A673 (cell line): ENCODE results near the gene BCR. TPM values are rescaled to one million over a fixed set of nuclear protein-coding genes. Genes with fewer than 3 reads are reported as not detected.

Experiments used
- BruUV-seq: library from RNA; stranded (reverse); fragments of 400-500 nt; replicated peaks from 2 replicates; lab custom pipeline; 2021; lab: Mats Ljungman, UMichigan
- CTCF ChIA-PET: fragments of 300-600 bp; sonication (Branson Sonifier 250); formaldehyde crosslinking; loops from one replicate; lab custom pipeline; 2022; ENCODE audit warnings: antibody characterized with exemption; lab: Charles Lee
- POLR2A ChIA-PET: fragments of 300-600 bp; sonication (Branson Sonifier 250); formaldehyde crosslinking; loops from one replicate; lab custom pipeline; 2022; ENCODE audit warnings: antibody characterized with exemption; ENCODE audit not compliant: low non-redundant PET; lab: Charles Lee
- DNase-seq: peaks from one replicate; pipeline ENCODE4 v3.0.0-alpha.2; 2015; ENCODE audit warnings: low spot score
- H3K27ac ChIP-seq: fragments of 200-600 bp; sonication (generic); 2 replicates; pipeline ENCODE4 v1.5.1; 2016; ENCODE audit warnings: mixed run types, low read depth, mild to moderate bottlenecking, mixed read lengths, antibody characterized with exemption, low read length; ENCODE audit not compliant: poor library complexity, severe bottlenecking
- H3K27me3 ChIP-seq: fragments of 200-600 bp; sonication (generic); replicated peaks from 2 replicates; pipeline ENCODE4 v1.6.1; 2017; ENCODE audit warnings: mixed run types, low read depth, mild to moderate bottlenecking, mixed read lengths, antibody characterized with exemption, low read length; ENCODE audit not compliant: insufficient read depth, poor library complexity
- H3K36me3 ChIP-seq: fragments of 200-600 bp; sonication (generic); 2 replicates; pipeline ENCODE4 v1.6.1; 2016; ENCODE audit warnings: mixed run types, mild to moderate bottlenecking, mixed read lengths, antibody characterized with exemption, low read length; ENCODE audit not compliant: insufficient read depth, poor library complexity, severe bottlenecking
- H3K4me1 ChIP-seq: fragments of 200-600 bp; sonication (generic); 2 replicates; pipeline ENCODE4 v1.6.1; 2017; ENCODE audit warnings: mixed run types, mild to moderate bottlenecking, mixed read lengths, antibody characterized with exemption, low read length; ENCODE audit not compliant: insufficient read depth, poor library complexity, severe bottlenecking
- H3K4me3 ChIP-seq: fragments of 200-600 bp; sonication (generic); 2 replicates; pipeline ENCODE4 v1.5.1; 2016; ENCODE audit warnings: low read depth, mixed run types, mild to moderate bottlenecking, mixed read lengths, low read length; ENCODE audit not compliant: poor library complexity, severe bottlenecking
- H3K9me3 ChIP-seq: fragments of 200-600 bp; sonication (generic); 2 replicates; pipeline ENCODE4 v1.6.1; 2016; ENCODE audit warnings: mixed run types, low read depth, mild to moderate bottlenecking, mixed read lengths, antibody characterized with exemption, low read length; ENCODE audit not compliant: poor library complexity, severe bottlenecking
- EZH2 ChIP-seq: fragments of 200-600 bp; sonication (generic); IDR thresholded peaks from 2 replicates; pipeline ENCODE4 v1.6.1; 2017; ENCODE audit warnings: borderline replicate concordance, low read depth, mild to moderate bottlenecking, mixed read lengths, antibody characterized with exemption, low read length; ENCODE audit not compliant: poor library complexity, severe bottlenecking
- intact Hi-C: fragments of 100-400 bp; cut with micrococcal nuclease; formaldehyde crosslinking; loops from one replicate; pipeline ENCODE4 v1.10.0; 2022; ENCODE audit not compliant: unreplicated experiment
- total RNA-seq: library from RNA; stranded (reverse); gene quantifications from 2 replicates; pipeline ENCODE4 v1.2.3, GENCODE V29; 2021
- TF ChIP-seq, protein P1 (sequence below): fragments of 300-800, 200-600 bp; sonication (generic); conservative IDR thresholded peaks from 2 replicates; pipeline ENCODE4 v1.5.1; 2017; ENCODE audit warnings: low read depth, mild to moderate bottlenecking, antibody characterized with exemption, low read length, moderate library complexity, mixed read lengths

The BCR gene
- total RNA-seq, 1 experiment from 2014 or later = 63.1 TPM

DNA sequence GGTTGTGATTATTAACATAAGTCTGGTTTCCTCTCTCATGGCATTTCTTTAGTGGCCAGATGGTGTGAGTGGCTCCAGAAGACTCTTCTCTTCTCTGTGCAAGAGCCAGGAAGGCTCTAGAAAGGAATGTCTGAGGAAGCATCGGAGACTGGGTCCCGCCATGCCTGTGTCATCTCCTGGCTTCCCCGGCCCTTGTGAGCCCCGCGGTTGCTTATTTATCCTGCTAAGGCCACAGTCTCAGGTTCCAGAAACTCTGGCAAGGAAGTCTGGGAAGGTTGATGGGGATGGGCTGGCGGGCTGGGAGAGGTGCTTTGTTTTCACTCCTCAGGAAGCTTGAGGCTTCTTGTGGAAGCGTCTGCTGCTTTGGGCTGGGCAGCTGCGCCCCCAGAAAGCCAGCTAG, 18.9 kb downstream of the BCR start:
- H3K36me3 ChIP-seq = no peaks in the 10 kb centered on the region
- BruUV-seq = no TSS peak
- H3K27ac ChIP-seq = peak overlapping the region; percentile 40
- no peak for DNase-seq
- POLR2A ChIA-PET = no interaction called here
- H3K4me3 ChIP-seq = no peak overlapping the region
- no peaks in the 10 kb centered on the region for H3K4me1 ChIP-seq
- TF ChIP-seq, protein P1, sequence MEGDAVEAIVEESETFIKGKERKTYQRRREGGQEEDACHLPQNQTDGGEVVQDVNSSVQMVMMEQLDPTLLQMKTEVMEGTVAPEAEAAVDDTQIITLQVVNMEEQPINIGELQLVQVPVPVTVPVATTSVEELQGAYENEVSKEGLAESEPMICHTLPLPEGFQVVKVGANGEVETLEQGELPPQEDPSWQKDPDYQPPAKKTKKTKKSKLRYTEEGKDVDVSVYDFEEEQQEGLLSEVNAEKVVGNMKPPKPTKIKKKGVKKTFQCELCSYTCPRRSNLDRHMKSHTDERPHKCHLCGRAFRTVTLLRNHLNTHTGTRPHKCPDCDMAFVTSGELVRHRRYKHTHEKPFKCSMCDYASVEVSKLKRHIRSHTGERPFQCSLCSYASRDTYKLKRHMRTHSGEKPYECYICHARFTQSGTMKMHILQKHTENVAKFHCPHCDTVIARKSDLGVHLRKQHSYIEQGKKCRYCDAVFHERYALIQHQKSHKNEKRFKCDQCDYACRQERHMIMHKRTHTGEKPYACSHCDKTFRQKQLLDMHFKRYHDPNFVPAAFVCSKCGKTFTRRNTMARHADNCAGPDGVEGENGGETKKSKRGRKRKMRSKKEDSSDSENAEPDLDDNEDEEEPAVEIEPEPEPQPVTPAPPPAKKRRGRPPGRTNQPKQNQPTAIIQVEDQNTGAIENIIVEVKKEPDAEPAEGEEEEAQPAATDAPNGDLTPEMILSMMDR = no peak
- no peak for TF ChIP-seq EZH2
- H3K9me3 ChIP-seq = no peaks in the 10 kb centered on the region
- H3K27me3 ChIP-seq = no peaks in the 10 kb centered on the region
- intact Hi-C loops = no loop called here
- CTCF ChIA-PET = no interaction called here

DNA sequence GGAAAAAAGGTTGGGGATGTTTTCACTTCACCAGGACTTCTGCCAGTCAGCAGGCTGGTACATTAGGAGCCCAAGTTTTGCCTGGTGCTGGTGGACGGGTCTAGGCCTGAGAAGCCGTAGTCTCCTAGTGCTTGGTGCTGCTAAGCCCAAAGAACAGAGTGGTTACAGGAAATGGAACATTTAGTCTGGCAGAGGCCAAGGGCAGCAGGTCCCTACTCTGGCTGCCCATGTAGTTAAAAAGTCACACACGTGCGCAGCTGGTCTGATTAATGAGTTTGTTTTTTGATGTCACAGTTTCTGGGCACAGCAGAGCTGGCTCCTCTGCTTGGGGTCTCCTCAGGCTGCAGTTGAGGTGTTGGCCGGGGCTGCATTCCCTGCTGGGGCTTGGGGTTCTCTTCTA, 20.6 kb downstream of the BCR start:
- DNase-seq = no peak
- H3K36me3 ChIP-seq = no peaks in the 10 kb centered on the region
- POLR2A ChIA-PET = no interaction called here
- no peaks in the 10 kb centered on the region for H3K4me1 ChIP-seq
- no peak overlapping the region for H3K4me3 ChIP-seq
- no peaks in the 10 kb centered on the region for H3K27me3 ChIP-seq
- no peak for TF ChIP-seq EZH2
- TF ChIP-seq, protein P1 = no peak
- no peak overlapping the region for H3K27ac ChIP-seq
- CTCF ChIA-PET = interaction anchor here (0.7 kb wide), 1 partner anchor 81 kb away, joined by 3 read pairs; no protein-coding TSS in a partner anchor
- BruUV-seq = no TSS peak
- H3K9me3 ChIP-seq = no peaks in the 10 kb centered on the region
- intact Hi-C loops = no loop called here

DNA sequence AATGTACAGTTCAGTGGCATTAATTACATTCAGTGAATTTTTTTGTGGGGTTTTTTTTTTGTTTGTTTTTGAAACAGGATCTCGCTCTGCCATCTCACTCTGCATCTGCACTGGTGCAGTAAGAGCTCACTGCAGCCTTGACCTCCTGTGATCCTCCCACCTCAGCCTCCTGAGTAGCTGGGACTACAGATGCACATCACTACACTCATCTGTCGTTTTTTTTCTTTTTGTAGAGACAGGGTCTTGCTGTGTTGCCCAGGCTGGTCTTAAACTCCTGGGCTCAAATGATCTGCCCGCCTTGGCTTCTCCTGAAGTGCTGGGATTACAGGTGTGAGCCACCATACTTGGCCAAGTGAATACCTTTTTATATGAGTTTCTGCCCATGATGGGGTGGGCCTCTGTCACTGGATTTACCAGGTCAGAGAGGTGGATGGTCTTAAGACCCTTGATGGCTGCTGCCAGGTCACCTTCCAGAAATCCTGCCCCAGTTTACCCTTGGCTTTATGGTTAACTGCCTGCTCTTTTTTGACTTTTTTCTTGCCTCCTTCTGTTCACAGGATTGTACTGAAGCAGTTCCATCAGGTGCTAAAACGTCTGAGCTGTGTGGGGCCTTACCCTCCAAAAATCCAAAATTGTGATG, 22.6 kb downstream of the BCR start:
- no peak overlapping the region for H3K4me3 ChIP-seq
- no peaks in the 10 kb centered on the region for H3K27me3 ChIP-seq
- no TSS peak for BruUV-seq
- no peaks in the 10 kb centered on the region for H3K9me3 ChIP-seq
- no peaks in the 10 kb centered on the region for H3K36me3 ChIP-seq
- DNase-seq = no peak
- intact Hi-C loops = no loop called here
- TF ChIP-seq, protein P1 = no peak
- no peak for TF ChIP-seq EZH2
- ChIA-PET POLR2A (no interaction called here), CTCF (no interaction called here)
- H3K27ac ChIP-seq = no peak overlapping the region
- H3K4me1 ChIP-seq = no peaks in the 10 kb centered on the region
